ENCODE data around the gene PTPRG.
"Not testable (repeated sequence)": the region's sequence is repeated elsewhere in the genome, so short reads cannot be mapped to it uniquely, and the experiment has no call there.

PTPRG gene

GRCh38 chr3:61690016-61690415 is 128.6 kb downstream of the PTPRG start:
- DNase-seq = no peak

DNA sequence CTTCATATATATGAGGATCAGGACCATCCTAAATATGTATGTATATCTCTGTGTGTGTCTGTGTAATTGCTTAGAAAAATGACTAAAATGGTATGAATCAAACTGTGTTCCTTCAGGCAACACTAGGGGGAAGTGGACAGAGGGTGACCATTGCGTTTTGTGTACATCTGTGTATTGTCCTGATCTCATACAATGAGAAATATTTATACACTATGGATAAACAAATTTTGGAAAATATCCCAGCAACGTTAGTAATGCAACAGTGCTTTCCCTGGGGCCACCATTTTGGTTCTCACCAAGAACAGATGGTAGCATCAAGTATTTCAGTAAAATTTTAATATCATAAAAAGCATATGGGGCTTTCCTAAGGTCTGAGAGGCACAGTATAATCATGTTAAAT is 130.1 kb downstream of the PTPRG start:
- no peak for DNase-seq

- DNase-seq = no peak
These were observed 135.9 kb downstream of the PTPRG start for GRCh38 chr3:61697301-61697700.

DNA sequence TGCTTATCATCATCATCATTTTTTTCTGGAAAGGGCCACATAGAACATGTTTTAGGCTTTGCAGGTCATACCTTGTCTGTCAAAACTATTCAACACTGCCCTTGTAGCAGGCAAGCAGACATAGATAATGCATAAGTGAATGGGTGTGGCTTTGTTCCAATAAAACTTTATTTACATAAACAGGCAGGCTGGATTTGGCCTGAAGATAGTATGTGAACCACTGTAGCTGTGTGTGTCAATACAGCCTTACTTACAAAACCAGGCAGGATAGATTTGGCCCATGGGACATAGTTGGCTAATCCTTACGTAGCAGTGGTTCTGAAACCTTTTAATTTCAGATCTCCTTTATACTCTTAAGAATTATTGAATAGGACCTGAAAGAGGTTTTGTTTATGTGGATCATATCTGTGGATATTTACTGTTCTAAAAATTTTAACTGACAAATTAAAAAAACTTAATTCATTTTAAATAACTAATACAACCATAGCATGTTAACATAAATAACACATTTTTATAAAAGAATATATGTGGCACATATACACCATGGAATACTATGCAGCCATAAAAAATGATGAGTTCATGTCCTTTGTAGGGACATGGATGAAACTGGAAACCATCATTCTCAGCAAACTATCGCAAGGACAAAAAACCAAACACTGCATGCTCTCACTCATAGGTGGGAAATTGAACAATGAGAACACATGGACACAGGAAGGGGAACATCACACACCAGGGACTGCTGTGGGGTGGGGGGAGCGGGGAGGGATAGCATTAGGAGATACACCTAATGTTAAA is 137.1 kb downstream of the PTPRG start:
- DNase-seq = not testable (repeated sequence)

GRCh38 chr3:61699622-61700021 is 138.3 kb downstream of the PTPRG start:
- DNase-seq = no peak

DNA sequence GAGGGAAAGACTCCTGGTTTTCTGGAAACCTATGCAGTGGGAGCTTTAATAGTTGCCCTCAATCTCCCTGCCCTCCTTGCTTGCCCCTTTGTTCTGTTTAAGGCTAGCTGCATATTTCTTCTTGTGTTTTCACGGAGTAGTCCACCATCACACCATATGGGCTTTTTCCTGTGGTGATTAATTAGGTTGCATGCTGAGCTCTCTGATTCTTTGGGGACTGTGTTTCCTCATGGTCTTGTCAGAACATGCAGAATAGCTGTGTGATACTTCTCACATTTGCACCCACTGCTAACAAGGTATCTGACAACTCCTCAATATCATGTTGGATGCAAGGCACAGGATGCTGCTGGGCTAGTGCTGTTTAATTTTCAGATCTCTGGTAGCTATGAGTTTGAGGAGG is 139.6 kb downstream of the PTPRG start:
- no peak for DNase-seq

DNA sequence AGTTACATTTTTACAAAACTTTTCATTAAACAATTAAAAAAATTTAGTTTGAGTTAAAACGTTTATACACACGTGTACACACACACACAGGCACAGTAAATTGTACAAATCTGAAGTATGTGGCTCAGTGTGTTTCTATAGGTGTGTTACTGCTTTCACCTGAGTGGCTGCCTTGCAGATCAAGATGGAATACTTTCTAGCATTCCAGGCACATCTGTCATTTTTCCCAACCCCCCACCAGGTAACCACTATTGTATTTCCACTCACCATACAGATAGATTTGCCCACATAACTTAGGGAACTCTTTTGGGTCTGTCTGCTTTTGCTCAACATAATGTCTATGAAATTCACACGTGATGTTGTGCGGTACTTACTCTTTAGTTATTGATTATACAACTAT is 141.1 kb downstream of the PTPRG start:
- DNase-seq = no peak

DNA sequence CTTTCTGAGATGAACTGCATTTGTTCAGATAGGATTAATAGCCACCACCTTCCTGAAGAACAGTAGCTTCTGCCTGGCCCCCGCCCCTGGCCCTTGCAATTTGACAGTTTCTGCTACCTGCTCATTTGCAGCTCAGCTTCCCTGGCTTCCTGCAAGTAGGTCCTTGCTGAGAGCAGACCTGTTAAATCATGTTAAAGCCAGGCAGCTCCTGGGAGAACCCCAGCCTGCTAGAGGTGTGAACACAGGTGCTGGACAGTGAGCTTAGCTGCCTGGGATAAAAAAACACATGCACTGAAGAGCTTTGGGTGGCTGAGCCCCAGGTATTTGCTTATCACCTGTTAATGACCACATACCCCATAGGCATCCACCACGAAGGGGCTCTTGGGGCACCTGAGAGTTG is 143.4 kb downstream of the PTPRG start:
- DNase-seq = no peak

DNA sequence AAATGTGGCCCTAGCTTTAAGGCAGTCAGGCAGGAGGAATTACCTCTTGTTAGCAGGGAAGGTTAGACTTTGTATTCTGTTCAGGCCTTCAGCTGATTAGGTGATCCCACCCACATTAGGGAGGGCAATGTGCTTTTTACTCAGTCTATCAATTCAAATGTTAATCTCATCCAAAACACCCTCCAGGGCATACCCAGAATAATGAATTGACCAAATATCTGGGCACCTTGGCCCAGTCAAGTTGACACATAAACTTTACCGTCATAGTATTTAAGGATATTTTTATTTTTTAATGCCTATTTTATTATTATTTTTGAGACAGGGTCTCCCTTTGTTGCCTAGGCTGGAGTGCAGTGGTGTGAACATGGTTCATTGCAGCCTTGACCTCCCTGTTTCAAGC is 146.1 kb downstream of the PTPRG start:
- DNase-seq = no peak

DNA sequence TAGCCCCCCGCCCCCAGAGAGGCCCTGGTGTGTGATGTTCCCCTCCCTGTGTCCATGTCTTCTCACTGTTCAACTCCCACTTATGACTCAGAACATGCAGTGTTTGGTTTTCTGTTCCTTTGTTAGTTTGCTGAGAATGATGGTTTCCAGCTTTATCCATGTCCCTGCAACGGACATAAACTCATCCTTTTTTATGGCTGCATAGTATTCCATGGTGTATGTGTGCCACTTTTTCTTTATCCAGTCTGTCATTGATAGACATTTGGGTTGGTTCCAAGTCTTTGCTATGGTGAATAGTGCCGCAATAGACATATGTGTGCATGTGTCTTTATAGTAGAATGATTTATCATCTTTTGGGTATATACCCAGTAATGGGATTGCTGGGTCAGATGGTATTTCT is 149.5 kb downstream of the PTPRG start:
- not testable (repeated sequence) for DNase-seq

- DNase-seq = no peak
These were observed 152.9 kb downstream of the PTPRG start for GRCh38 chr3:61714225-61714624.

GRCh38 chr3:61715886-61716527 is 154.6 kb downstream of the PTPRG start:
- DNase-seq = no peak

GRCh38 chr3:61716693-61717092 is 155.3 kb downstream of the PTPRG start:
- not testable (repeated sequence) for DNase-seq

- DNase-seq = no peak
These were observed 157.2 kb downstream of the PTPRG start for GRCh38 chr3:61718565-61718964.

- DNase-seq = no peak
These were observed 158.1 kb downstream of the PTPRG start for GRCh38 chr3:61719278-61719977.

DNA sequence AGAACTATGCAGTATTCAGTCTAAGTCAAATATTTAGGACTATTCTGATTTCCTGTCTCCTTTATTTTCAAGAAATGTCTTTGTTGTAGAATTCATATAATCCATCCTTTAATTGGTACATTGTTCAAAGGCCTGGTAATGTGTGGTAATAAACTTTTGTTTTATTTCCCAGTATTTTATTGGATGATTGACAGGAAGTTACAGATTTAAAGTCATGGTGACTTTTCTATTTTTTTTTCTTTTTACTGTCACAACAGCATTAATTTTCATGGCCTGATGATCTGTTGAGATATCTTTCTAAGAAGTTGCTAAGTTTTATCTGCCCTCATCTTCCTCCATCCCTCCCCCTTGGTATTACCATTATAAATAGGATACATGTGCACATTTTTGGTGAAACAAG is 161.7 kb downstream of the PTPRG start:
- DNase-seq = no peak

DNA sequence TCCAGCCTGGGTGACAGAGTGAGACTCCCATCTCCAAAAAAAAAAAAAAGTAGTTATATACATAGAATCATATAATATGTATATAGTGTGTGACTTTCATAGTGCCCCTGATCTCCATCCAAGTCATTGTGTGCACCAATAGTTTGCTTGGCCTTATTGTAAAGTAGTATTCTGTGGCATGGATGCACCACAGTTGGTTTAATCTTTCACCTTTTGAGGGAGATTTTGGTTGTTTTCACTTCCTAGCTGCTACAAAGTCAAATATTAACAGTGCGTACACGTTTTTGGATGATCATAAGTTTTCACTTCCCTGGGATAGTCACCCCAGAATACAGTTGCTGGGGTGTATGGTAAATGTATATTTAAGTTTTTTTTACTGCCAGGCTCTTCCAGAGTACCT is 162.8 kb downstream of the PTPRG start:
- no peak for DNase-seq

GRCh38 chr3:61724801-61725200 is 163.4 kb downstream of the PTPRG start:
- DNase-seq = no peak

DNA sequence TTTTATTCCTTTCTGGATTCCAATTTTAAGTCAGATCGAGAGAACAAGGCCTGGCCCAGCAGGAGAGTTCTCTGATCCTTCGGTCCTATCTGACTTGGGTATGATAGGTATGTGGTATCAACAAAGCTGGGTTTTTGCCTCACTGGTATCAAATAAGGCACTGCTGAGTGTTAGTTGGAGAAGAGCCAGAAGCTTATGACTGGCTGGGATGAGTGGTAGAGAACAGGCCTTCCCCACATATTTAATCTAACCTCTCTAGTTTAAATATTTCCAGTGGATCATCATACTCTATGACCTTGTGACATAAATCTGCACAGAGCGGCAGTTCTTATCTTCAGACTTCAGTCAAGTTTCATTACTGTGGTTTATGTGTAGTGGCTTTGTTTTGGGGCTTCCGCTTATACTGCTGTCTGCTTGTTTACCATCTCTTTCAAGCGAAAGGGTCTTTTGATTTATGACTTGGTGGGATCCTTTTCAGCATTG is 164.5 kb downstream of the PTPRG start:
- DNase-seq = no peak

DNA sequence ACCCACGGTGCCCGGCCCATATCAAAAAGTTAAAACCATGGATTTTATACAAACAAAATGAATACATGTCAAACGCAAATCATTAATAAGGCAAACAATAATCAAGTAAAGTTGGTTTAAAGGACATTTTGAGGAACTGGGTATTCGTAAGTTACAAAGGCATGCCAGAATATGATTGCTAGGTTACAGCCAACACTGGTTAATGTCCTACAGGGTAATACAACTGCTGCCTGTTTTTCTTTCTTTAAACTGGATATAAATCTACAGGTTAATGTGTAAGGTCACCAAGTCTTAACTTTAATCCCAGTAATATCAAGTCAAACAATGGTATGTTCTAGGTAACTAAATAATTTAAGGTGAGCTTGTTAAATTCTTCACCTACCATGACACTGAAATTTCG is 166.1 kb downstream of the PTPRG start:
- no peak for DNase-seq

GRCh38 chr3:61729038-61729634 is 167.8 kb downstream of the PTPRG start:
- DNase-seq = no peak

- no peak for DNase-seq
These were observed 168.7 kb downstream of the PTPRG start for GRCh38 chr3:61730056-61730455.

GRCh38 chr3:61730577-61731231 is 169.3 kb downstream of the PTPRG start:
- no peak for DNase-seq
